GM12891 (cell line): ENCODE measurements around the gene ZNF681.

Experiments used
- PAX5 ChIP-seq: IDR thresholded peaks from 2 replicates; pipeline ENCODE4 v1.6.1; 2011; ENCODE audit warnings: low read length, moderate library complexity, mild to moderate bottlenecking; ENCODE audit not compliant: insufficient read depth, severe bottlenecking
- POLR2A ChIP-seq: IDR thresholded peaks from 2 replicates; pipeline ENCODE4 v1.6.1; 2011; ENCODE audit warnings: low read depth, low read length, control low read depth
- POLR2AphosphoS5 ChIP-seq: IDR thresholded peaks from 2 replicates; pipeline ENCODE4 v1.6.1; 2011; ENCODE audit warnings: low read depth, low read length, control low read depth
- POU2F2 ChIP-seq: IDR thresholded peaks from 2 replicates; pipeline ENCODE4 v1.6.1; 2011; ENCODE audit warnings: low read depth, mild to moderate bottlenecking, control low read depth, low read length, moderate library complexity
- SPI1 ChIP-seq: IDR thresholded peaks from 2 replicates; pipeline ENCODE4 v1.6.1; 2011; ENCODE audit warnings: low read depth, low read length, control low read depth
- TAF1 ChIP-seq: IDR thresholded peaks from 2 replicates; pipeline ENCODE4 v1.6.1; 2011; ENCODE audit warnings: low read depth, low read length, control low read depth

DNA sequence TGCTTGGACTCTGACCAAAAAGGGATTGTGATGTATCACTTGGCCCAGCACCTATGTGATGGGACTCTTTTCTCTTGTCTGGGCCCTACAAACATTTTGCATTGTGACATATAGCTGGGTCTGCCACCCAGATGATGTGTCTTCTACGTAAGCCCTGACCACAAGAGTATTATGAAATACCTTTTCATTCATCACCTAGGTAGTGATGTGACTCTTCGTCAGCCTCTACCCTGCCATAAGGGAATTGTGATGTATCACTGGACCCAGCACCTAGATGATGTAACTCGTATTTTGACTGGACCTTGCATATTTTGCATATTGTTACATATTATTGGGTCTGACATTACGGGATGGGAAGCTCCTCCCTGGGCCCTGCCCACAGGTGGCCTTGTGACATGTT, 29.7 kb upstream of the ZNF681 start:
- TF ChIP-seq POLR2A (no peak), POLR2AphosphoS5 (no peak), SPI1 (no peak), TAF1 (no peak), PAX5 (no peak), POU2F2 (no peak)
